ENCODE results near the gene TSPAN5.

The TSPAN5 gene

DNA sequence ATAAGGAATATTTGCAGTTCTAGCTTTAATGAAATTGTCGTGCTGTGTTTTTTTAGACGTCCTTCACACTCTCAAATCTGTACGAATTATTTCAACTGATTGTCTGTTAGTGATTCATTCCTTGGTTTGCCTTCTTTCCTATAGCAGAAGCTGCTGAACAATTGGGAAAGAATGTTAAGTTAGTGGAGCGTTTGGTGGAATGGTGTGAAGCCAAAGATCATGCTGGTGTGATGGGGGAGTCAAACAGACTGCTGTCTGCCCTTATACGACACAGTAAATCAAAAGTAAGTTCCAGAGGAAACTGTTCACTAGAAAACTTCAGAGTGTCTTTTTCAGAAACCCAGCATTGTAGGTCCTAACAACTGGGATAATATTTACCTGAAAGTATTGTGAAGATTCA lies 237.3 kb downstream of the TSPAN5 start:
- in situ Hi-C loops (cut with MboI; ENCODE audit: low pct_unique_long_range_greater_than_20kb, low sequenced_read_pairs, unreplicated experiment), result no loop called here
- DNase-seq (ENCODE audit: low spot score), result no peak
- TF ChIP-seq CTCF (IDR thresholded peaks at IDR 0.05; ENCODE audit: extremely low read depth, insufficient read depth, missing control alignments), result no peak
